Nephron (organoid): ENCODE measurements around the gene MLH1.

Experiments used
- H3K27ac Mint-ChIP-seq, 3 experiments: 2 replicates each; pipeline ENCODE4 v1.8.0; 2020; ENCODE audit warnings: mixed read lengths in 3 of 3, mild to moderate bottlenecking in 2 of 3, moderate library complexity in 1 of 3
- H3K27me3 Mint-ChIP-seq: 2 replicates; pipeline ENCODE4 v1.8.0; 2021; ENCODE audit warnings: low read depth, mild to moderate bottlenecking, moderate library complexity, mixed read lengths
- H3K36me3 Mint-ChIP-seq: 2 replicates; pipeline ENCODE4 v1.8.0; 2020; ENCODE audit warnings: low read depth, mixed read lengths
- H3K4me1 Mint-ChIP-seq: 2 replicates; pipeline ENCODE4 v1.8.0; 2020; ENCODE audit warnings: mixed read lengths
- H3K4me3 Mint-ChIP-seq, 3 experiments: 2 replicates each; pipeline ENCODE4 v1.8.0; 2020; ENCODE audit warnings: mild to moderate bottlenecking in 3 of 3, mixed read lengths in 3 of 3, moderate library complexity in 2 of 3
- H3K9me3 Mint-ChIP-seq: 2 replicates; pipeline ENCODE4 v1.8.0; 2020; ENCODE audit warnings: mixed read lengths
- CTCF ChIP-seq, 3 experiments: fragments of 200-600 bp; sonication (generic); IDR thresholded peaks; one replicate each; pipeline ENCODE4 v1.5.0; 2021; ENCODE audit warnings: antibody characterized with exemption in 3 of 3; ENCODE audit not compliant: unreplicated experiment in 3 of 3

MLH1 gene

GRCh38 chr3:37031096-37031682 is 37.9 kb downstream of the MLH1 start:
- H3K4me1 Mint-ChIP-seq = no peaks in the 10 kb centered on the region

GRCh38 chr3:37032961-37033360 is 39.6 kb downstream of the MLH1 start:
- Mint-ChIP-seq H3K36me3 (peaks cover 83% of the 10 kb centered on the region), H3K27ac (no peak overlapping the region), H3K4me1 (no peaks in the 10 kb centered on the region), H3K9me3 (peaks cover 30% of the 10 kb centered on the region), H3K27me3 (no peaks in the 10 kb centered on the region), H3K4me3 (no peak overlapping the region)
- TF ChIP-seq CTCF (IDR thresholded peaks at IDR 0.05; ENCODE audit: unreplicated experiment in 3 of 3) = no peak

More at GRCh38 chr3:37031096-37031682, 37.9 kb downstream of the MLH1 start:
- no peak for TF ChIP-seq CTCF (IDR thresholded peaks at IDR 0.05; ENCODE audit: unreplicated experiment in 3 of 3)
- H3K36me3 Mint-ChIP-seq = peaks cover 84% of the 10 kb centered on the region
- H3K9me3 Mint-ChIP-seq = peaks cover 19% of the 10 kb centered on the region
- no peak overlapping the region for H3K27ac Mint-ChIP-seq
- H3K4me3 Mint-ChIP-seq = no peak overlapping the region
- no peaks in the 10 kb centered on the region for H3K27me3 Mint-ChIP-seq

- Mint-ChIP-seq H3K27me3 (no peaks in the 10 kb centered on the region), H3K36me3 (peaks cover 94% of the 10 kb centered on the region), H3K4me1 (peaks cover 12% of the 10 kb centered on the region), H3K4me3 (no peak overlapping the region), H3K27ac (no peak overlapping the region), H3K9me3 (peaks cover 38% of the 10 kb centered on the region)
- TF ChIP-seq CTCF (IDR thresholded peaks at IDR 0.05; ENCODE audit: unreplicated experiment in 3 of 3) = no peak
These were observed 44.0 kb downstream of the MLH1 start for GRCh38 chr3:37037352-37037751.

GRCh38 chr3:37039161-37039846 is 46.0 kb downstream of the MLH1 start:
- no peak overlapping the region for H3K4me3 Mint-ChIP-seq
- H3K9me3 Mint-ChIP-seq = peaks cover 34% of the 10 kb centered on the region
- no peak overlapping the region for H3K27ac Mint-ChIP-seq
- H3K4me1 Mint-ChIP-seq = peaks cover 15% of the 10 kb centered on the region
- no peak for TF ChIP-seq CTCF (IDR thresholded peaks at IDR 0.05; ENCODE audit: unreplicated experiment in 3 of 3)
- peaks cover 87% of the 10 kb centered on the region for H3K36me3 Mint-ChIP-seq
- H3K27me3 Mint-ChIP-seq = no peaks in the 10 kb centered on the region

- Mint-ChIP-seq H3K9me3 (peaks cover 27% of the 10 kb centered on the region), H3K27me3 (no peaks in the 10 kb centered on the region), H3K36me3 (peaks cover 86% of the 10 kb centered on the region), H3K4me3 (no peak overlapping the region), H3K27ac (peak overlapping the region in 1 of 3 experiments; percentile 49), H3K4me1 (peaks cover 15% of the 10 kb centered on the region)
- TF ChIP-seq CTCF (IDR thresholded peaks at IDR 0.05; ENCODE audit: unreplicated experiment in 3 of 3) = no peak
These were observed 46.9 kb downstream of the MLH1 start for GRCh38 chr3:37040231-37040630.
